GM21825 (cell line): ENCODE measurements around the gene GEMIN4.
"Not testable (repeated sequence)": the region's sequence is repeated elsewhere in the genome, so short reads cannot be mapped to it uniquely, and the experiment has no call there.

Source experiments
- ATAC-seq: cut with Tn5 transposase; IDR thresholded peaks from one replicate; pipeline ENCODE4 v1.9.1; 2021; ENCODE audit warnings: mild to moderate bottlenecking, moderate library complexity; ENCODE audit not compliant: unreplicated experiment

The GEMIN4 gene

DNA sequence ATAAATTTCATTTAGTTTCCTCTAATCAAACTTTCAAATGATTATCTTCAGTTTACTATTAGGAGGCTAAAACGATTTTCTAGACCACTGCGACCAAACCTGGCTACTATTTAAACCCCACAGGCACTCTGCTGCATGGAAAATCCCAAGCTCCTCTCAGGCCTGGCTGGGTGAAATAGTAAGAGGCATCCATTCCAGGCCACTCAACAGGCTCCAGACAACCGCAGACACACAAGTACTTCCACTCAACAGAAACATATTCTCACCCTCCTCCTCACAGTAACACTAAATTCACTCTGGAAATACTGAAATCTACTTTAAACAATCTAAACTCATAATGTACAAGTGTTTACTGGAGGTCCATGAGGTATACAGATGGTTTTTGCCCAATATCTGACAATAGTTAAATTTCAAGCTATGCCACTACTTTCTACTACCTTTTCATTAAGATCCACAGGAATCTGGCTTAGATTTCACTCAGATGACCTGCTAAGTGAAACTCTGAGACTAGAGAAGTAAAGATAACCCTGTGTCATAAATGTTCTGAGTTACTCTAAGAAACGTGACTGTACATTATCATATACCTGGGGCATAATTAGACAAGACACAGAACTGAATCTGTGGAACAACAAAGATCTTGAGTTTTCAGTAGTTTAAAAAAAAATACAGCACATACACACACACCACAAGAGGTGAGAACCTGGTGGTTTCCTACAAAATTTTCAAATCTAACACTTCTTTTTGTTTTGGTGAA is 47.8 kb downstream of the GEMIN4 start:
- ATAC-seq: no peak

- no peak for ATAC-seq
These were observed 48.8 kb downstream of the GEMIN4 start for GRCh38 chr17:703081-703875.

DNA sequence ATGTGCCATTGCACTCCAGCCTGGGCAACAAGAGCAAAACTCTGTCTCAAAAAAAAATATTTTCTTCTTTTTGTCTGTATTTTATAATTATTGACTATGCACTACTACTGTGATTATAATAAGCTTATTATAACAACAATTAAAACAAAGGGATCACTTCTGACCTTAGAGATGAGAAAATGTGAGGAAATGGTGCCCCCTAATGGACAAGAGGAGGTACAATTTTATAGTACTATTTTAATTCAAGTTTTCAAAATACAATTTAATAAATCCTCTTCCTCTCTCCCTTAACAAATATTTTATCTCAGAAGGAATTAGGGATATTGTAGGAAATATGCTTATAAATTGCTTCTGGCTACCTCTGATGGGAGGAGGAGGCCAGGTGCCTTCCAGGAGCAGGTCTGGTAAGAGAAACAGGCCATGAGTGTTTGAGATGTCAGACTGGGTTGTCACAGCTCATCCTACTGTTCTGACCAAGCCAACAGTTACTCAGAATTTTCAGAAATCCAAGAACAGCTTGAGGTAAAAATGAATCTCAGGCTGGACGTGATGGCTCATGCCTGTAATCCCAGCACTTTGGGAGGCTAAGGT is 51.5 kb downstream of the GEMIN4 start:
- ATAC-seq: no peak

- no peak for ATAC-seq
These were observed 52.7 kb downstream of the GEMIN4 start for GRCh38 chr17:699345-699744.

GRCh38 chr17:698096-698495 is 54.0 kb downstream of the GEMIN4 start:
- not testable (repeated sequence) for ATAC-seq

- ATAC-seq: no peak
These were observed 54.4 kb downstream of the GEMIN4 start for GRCh38 chr17:697682-698081.

GRCh38 chr17:696369-696768 is 55.7 kb downstream of the GEMIN4 start:
- ATAC-seq: no peak
